ENCODE measurements around the gene EFCAB6.

EFCAB6 gene

DNA sequence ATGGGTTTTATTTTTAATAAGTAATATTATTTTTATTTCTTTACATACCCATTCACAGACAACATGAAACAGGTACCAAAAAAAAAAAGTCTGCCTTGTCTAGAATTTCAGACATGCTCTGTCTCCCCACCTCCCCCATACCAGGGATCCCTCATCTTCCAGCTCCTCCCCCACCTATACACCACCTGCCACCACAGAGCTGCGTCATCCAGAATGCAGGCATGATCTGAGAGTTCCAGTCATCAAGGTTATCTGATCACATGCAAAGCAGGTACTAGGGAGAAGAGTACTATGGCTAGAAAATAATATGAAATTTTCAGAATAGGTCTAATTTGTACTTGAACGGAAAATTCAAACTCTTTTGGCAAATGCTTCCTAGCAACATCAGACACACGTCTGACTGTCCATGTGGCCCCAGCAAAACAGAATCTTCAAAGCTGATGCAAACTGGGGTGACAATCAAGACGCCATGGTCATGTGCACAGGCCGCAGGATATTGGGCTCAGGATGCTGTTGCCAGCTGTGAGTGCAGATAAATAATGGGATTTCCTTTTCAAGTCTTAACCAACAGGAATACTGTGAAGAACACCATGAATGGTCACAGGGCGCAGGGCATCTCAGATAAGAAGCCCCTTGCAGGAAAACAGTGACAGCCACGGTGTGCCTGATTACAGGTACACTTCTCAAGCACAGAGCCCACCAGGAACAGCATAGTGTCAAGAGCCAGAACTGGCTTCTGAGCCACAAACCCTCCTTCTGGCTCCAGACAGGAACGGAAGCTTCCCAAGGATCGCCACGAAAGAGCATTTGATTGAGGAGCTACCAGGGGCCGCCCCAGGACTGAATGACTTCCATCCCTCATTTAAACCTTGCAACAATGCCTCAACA is 169.5 kb downstream of the EFCAB6 start:
- no peak for DNase-seq (ENCODE audit: low read depth in 2 of 2, low spot score in 1 of 2)

- DNase-seq (ENCODE audit: low read depth in 2 of 2, low spot score in 1 of 2) = no peak
Measured at GRCh38 chr22:43639228-43639948, 172.7 kb downstream of the EFCAB6 start.

- DNase-seq (ENCODE audit: low read depth in 2 of 2, low spot score in 1 of 2) = no peak
Measured at GRCh38 chr22:43637275-43638260, 174.5 kb downstream of the EFCAB6 start.

- no peak for DNase-seq (ENCODE audit: low read depth in 2 of 2, low spot score in 1 of 2)
Measured at GRCh38 chr22:43636086-43636485, 176.0 kb downstream of the EFCAB6 start.

DNA sequence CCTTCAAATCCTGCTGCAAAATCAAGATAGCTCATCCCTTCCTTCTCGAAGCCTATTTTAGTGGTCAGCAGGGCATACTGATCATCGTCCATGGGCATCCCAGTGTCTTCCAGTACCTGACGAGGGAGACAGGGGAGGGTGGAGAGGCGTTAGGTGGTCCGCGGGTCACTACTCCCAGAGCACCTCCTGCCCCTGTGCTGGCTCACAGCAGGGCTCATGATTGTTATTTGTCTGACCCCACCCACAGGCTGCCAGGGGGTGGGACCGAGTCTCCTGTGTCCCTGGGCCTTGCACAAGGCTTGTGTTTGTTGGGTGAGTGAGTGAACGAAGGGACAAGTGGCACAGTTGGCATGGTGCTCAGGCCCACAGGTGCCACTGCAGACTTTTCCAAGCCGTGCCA is 177.0 kb downstream of the EFCAB6 start:
- DNase-seq (ENCODE audit: low read depth in 2 of 2, low spot score in 1 of 2) = no peak

- no peak for DNase-seq (ENCODE audit: low read depth in 2 of 2, low spot score in 1 of 2)
Measured at GRCh38 chr22:43634316-43634715, 177.8 kb downstream of the EFCAB6 start.

- DNase-seq (ENCODE audit: low read depth in 2 of 2, low spot score in 1 of 2) = no peak
Measured at GRCh38 chr22:43633631-43634285, 178.3 kb downstream of the EFCAB6 start.

GRCh38 chr22:43631846-43632245 is 180.3 kb downstream of the EFCAB6 start:
- no peak for DNase-seq (ENCODE audit: low read depth in 2 of 2, low spot score in 1 of 2)

- DNase-seq (ENCODE audit: low read depth in 2 of 2, low spot score in 1 of 2) = no peak
Measured at GRCh38 chr22:43631201-43631600, 180.9 kb downstream of the EFCAB6 start.

DNA sequence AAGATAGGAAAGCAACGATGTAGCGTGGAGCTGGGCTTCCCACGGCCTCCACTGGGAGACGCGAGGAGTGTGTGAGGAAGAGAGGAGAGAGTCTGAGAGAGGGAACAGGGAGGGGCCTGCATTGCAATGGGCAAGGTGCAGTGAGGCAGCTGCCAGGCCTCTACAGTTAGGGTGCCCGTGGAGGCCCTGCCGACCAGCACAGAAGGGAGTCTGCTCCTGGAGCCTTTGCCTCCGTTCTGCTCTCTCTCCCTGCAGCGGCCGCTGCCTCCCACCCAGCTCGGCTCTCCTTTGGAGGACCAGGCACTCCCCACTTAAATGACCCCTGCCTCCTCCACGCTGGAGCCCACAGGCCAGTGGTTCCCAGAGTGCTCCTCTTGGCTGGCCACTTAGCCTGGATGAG is 181.7 kb downstream of the EFCAB6 start:
- DNase-seq (ENCODE audit: low read depth in 2 of 2, low spot score in 1 of 2) = no peak

DNA sequence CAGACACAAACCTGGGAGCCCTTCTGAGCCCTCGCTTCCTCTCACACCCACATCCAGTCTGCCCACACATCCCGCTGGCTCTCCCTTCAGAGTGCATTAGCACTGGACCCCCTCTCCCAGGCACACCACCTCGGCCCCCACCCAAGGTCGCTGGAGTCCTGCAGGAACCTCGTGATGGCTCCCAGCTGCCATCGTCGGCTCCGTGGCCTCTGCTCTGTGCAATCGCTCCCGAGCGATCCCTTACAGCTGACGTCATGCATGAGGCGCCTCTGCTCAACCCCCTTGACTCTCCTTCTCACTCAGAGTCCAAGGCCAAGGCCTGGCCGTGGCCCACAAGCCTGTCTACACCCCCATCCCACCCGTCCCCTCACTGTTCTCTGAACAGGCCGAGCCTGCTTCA is 183.9 kb downstream of the EFCAB6 start:
- DNase-seq (ENCODE audit: low read depth in 2 of 2, low spot score in 1 of 2) = no peak

DNA sequence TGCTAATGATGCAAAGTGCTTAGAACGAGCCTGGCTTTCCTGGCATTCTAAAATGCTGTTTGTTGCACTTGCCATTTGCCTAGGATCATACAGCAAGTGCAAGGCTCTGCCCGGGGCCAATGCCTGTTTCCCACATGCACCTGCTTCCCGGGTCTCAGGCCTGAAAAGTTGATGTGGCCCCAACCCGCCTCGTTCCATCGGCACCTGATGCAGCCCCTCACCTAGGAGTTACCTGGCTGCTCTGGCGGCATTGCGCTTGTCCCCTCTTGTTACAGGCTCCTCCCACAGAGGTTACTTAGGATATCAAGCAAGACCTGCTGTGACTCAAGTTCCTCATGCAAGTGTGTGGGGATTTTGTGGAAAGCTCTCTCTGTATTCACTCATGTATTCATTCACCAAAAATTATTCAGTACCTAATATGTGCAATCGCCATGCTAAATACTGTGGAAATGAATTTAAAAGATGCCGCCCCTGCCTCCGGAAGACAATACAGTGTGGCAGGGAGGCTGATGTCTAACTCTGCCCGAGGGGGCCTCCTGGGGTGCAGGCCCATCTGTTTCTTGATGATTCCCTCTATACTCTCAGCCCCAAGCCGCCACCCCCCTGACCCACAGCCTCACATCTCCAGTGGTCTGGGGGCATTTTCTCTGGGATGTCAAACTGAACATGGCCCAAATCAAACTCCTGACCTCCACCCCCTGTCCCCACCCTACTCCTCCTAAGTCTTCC is 184.5 kb downstream of the EFCAB6 start:
- no peak for DNase-seq (ENCODE audit: low read depth in 2 of 2, low spot score in 1 of 2)

DNA sequence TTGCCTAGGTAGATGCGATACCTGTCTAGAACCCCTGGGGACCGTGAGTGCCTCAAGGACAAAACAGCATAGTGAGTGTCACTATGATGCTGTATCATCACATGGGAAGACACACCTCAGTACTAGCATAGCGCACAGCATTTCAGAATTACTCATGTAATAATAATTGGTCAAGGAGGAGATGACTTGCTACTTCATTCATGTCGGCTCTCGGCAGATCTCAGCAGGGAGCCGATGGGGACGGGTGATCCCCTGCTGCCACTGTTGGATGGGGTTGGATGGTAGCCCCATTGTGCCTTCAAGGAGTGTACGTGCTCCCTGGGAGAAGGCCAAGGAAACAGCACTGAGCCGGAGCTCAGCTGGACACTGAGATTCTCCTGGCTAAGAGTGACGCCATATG is 186.9 kb downstream of the EFCAB6 start:
- DNase-seq (ENCODE audit: low read depth in 2 of 2, low spot score in 1 of 2) = no peak

GRCh38 chr22:43624144-43624998 is 187.7 kb downstream of the EFCAB6 start:
- DNase-seq (ENCODE audit: low read depth in 2 of 2, low spot score in 1 of 2) = no peak

- DNase-seq (ENCODE audit: low read depth in 2 of 2, low spot score in 1 of 2) = no peak
Measured at GRCh38 chr22:43622886-43623285, 189.2 kb downstream of the EFCAB6 start.

GRCh38 chr22:43620197-43620596 is 191.9 kb downstream of the EFCAB6 start:
- no peak for DNase-seq (ENCODE audit: low read depth in 2 of 2, low spot score in 1 of 2)

DNA sequence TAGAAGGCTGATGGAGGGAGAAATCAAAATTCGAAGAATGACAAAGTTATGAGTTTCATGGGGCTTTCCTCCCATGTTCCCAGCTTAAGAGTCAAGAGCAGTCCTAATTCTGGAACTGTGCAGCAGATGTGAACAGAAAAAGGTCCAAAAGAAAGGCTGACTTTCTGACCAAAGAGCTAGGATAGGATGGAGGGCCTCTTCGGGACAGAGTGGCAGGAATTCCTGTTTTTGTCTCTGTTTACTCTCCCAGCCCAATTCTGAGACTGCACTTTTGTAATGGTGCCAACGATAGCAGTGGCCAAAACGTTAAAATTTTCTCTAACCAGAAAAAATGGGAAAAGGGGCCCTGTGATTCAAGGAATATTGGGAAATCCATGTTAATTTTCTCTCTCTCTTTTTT is 193.6 kb downstream of the EFCAB6 start:
- DNase-seq (ENCODE audit: low read depth in 2 of 2, low spot score in 1 of 2) = no peak

GRCh38 chr22:43616645-43617044 is 195.5 kb downstream of the EFCAB6 start:
- DNase-seq (ENCODE audit: low read depth in 2 of 2, low spot score in 1 of 2) = no peak

DNA sequence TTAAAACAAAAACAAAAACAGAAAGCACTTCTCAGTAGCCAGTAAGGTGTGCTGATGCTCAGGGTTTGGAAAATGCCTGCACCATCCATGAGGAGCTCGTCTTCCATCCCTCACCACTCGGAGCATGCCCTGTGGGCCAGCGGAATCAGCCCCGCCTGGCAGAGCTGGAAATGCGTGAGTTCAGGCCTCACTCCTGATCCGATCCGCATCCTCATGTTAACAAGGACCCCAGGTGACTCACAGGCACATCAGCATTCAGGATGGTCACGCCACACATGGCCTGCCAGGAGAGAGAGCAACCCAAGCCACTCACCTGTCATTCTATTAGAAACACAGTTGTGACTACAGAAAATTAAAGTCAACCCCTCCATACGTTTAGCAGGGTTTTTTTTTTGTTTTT is 211.8 kb downstream of the EFCAB6 start:
- DNase-seq (ENCODE audit: low read depth in 2 of 2, low spot score in 1 of 2) = no peak
